Mesodermal cell (in vitro differentiated cells): ENCODE results near the gene JARID2.

Source experiments
- H3K27ac ChIP-seq: 2 replicates; pipeline ENCODE4 v1.7.0; 2013; ENCODE audit warnings: mild to moderate bottlenecking, low read depth, low read length, moderate library complexity; ENCODE audit not compliant: severe bottlenecking
- H3K36me3 ChIP-seq: 2 replicates; pipeline ENCODE4 v1.7.1; 2013; ENCODE audit warnings: mild to moderate bottlenecking, low read length, moderate library complexity; ENCODE audit not compliant: control insufficient read depth, insufficient read depth
- H3K4me1 ChIP-seq: one replicate; pipeline ENCODE4 v1.7.1; 2013; ENCODE audit warnings: mild to moderate bottlenecking, low read length; ENCODE audit not compliant: insufficient read depth, control insufficient read depth, poor library complexity, severe bottlenecking
- H3K4me3 ChIP-seq: 2 replicates; pipeline ENCODE4 v1.7.0; 2013; ENCODE audit warnings: low read length, control low read depth, mild to moderate bottlenecking; ENCODE audit not compliant: insufficient read depth, poor library complexity, severe bottlenecking; ENCODE audit errors: extremely low read depth
- H3K9me3 ChIP-seq: 2 replicates; pipeline ENCODE4 v1.7.1; 2013; ENCODE audit warnings: mild to moderate bottlenecking, low read length, moderate library complexity; ENCODE audit not compliant: control insufficient read depth
- WGBS, 2 experiments: methylation state at CpG; one replicate each; pipeline ENCODE4 v1.1.5; 2013; ENCODE audit warnings: missing lambda C conversion rate in 2 of 2; ENCODE audit not compliant: insufficient coverage in 2 of 2; 5-methylcytosine and 5-hydroxymethylcytosine counted together

Gene JARID2

GRCh38 chr6:15522856-15523529, 277.1 kb downstream of the JARID2 start:
- H3K27ac ChIP-seq, result no peak overlapping the region
- WGBS, 2 experiments, result 96 to 97% methylated on average over 11 of the region's 16 CpGs
- H3K36me3 ChIP-seq, result peaks cover 81% of the 10 kb centered on the region
- H3K4me3 ChIP-seq, result no peak overlapping the region
- no peaks in the 10 kb centered on the region for H3K4me1 ChIP-seq
- H3K9me3 ChIP-seq, result peaks cover 9% of the 10 kb centered on the region

DNA sequence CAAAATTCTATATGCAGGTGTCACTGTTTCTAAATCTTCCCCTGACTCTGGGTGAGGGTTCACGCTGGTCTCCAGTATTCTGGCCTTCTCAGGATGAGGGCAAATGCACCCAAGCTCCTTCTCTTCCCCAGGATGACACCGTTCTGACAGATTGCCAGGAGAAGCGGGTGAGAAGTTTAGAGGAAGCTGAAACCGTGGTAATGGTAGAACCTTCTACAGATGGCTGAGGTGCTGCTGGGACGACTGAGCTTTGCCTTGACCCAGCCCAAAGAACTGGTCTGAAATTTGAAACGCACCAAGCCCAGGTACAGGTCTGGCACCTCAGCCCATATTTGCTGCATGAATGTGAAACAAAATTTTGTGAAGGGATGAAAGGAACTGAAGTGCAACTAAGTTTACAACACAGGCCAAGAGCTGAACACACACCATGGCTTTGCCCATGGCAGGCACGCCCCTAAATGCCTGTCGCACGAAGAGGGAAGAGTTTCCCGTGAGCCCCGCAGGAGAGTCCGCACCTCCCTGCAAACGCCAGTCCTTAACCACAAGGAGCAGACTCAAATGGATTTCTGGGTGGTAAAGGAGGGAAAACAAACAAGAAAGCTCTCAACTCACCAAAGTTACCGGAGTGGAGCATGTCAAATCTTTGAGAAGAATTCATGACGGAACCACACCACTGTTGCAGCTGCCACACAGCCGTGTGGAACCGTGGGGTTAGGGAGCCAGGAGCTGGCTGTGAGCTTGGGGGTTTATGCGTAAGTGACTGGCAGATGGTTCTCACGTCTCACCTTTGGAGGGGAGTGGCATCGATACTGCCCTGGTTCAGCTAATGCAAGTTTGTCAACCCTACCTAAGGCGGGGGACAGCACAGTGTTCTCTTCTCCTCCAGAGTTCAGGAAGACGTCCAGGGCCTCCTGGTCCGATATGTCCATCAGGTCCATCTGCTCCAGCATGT, 278.1 kb downstream of the JARID2 start:
- Histone ChIP-seq H3K27ac (no peak overlapping the region), H3K36me3 (peaks cover 80% of the 10 kb centered on the region), H3K4me1 (no peaks in the 10 kb centered on the region), H3K4me3 (no peak overlapping the region), H3K9me3 (peaks cover 18% of the 10 kb centered on the region)
- 94 to 95% methylated on average over 21 to 22 of the region's 23 CpGs for WGBS, 2 experiments

DNA sequence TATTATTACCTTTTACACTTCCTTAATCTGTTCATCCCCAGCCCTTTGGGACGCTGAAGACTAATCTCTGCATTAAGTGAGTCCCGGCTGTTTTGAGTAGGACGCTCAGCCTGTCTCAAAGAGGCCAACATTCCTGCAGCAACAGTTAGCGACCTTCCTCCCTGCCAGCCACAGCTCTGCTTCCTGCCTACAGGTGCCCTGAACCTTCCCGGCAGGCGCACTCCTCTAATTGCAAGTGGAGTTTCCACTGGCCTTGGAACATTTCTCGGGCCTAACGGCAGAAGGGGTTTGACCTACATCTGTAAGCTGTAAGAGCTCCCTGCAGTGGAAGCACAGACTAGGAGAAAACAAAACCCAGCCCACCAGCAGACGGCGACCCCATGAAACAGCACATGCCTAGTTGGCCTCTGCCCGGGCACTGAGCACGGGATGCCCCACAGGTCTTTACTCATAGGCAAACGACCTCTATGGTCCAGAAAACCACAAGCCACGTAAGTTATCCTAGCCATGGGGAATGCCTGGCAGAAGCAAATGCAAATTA, 279.1 kb downstream of the JARID2 start:
- 93 to 95% methylated on average over 13 to 14 of the region's 14 CpGs for WGBS, 2 experiments
- Histone ChIP-seq H3K27ac (no peak overlapping the region), H3K36me3 (peaks cover 71% of the 10 kb centered on the region)

DNA sequence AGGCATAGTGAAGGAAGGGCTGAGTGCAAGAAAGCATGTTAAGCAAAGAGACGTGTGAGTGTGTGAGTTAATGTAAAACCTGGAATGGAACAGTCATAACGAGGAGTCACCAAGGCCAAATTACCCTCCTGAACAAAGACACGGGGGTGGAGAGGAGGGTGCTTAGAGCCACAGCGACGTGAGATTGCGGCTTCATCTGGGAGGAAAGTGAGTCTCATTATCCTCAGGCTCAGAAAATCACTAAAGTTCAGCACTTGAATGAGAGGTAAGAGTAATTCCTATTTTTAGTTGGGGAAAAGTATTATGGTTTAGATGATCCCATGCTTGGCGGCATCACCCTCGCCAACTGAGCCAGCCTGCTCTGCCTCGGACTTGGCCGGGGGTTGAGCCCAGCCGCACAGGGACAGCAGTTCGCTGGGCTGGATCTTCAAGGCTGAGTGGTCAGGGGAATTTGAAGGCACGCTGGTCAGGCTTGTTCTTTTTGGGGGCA, 280.4 kb downstream of the JARID2 start:
- WGBS, 2 experiments, result 93 to 98% methylated on average over 12 to 13 of the region's 13 CpGs
- Histone ChIP-seq H3K36me3 (peaks cover 67% of the 10 kb centered on the region), H3K27ac (no peak overlapping the region), H3K9me3 (peaks cover 18% of the 10 kb centered on the region), H3K4me1 (no peaks in the 10 kb centered on the region), H3K4me3 (no peak overlapping the region)

More for the DNA sequence above, 279.1 kb downstream of the JARID2 start:
- no peak overlapping the region for H3K4me3 ChIP-seq
- no peaks in the 10 kb centered on the region for H3K4me1 ChIP-seq
- peaks cover 18% of the 10 kb centered on the region for H3K9me3 ChIP-seq

GRCh38 chr6:15527838-15528617, 282.2 kb downstream of the JARID2 start:
- Histone ChIP-seq H3K4me3 (no peak overlapping the region), H3K4me1 (peaks cover 3% of the 10 kb centered on the region), H3K9me3 (peaks cover 18% of the 10 kb centered on the region), H3K27ac (no peak overlapping the region), H3K36me3 (peaks cover 50% of the 10 kb centered on the region)
- WGBS, 2 experiments, result 89 to 95% methylated on average over 8 to 10 of the region's 12 CpGs

GRCh38 chr6:15528870-15529269, 283.0 kb downstream of the JARID2 start:
- Histone ChIP-seq H3K27ac (no peak overlapping the region), H3K4me3 (no peak overlapping the region), H3K9me3 (peaks cover 18% of the 10 kb centered on the region), H3K36me3 (peaks cover 41% of the 10 kb centered on the region), H3K4me1 (peaks cover 6% of the 10 kb centered on the region)
- 97% methylated on average over 8 to 9 of the region's 9 CpGs for WGBS, 2 experiments

DNA sequence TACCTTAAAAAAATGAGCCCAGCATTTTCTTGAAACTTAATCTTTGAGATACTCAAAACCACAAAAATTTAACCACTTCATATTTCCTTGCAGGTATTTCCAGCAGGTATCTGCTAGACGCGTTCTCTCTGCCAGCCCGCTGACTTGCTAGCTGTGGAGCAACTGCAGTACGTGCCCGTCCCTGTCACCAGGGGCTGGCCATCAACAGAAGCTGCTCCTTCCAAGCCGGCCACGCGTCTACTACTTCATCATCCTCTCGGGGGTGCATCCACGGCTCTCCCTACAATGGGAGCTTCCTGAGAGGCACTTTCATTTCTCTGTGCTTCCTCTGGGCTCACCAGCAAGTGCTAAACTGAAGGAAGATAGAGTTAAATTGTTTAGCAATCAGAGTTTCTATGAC, 284.5 kb downstream of the JARID2 start:
- Histone ChIP-seq H3K4me1 (peaks cover 6% of the 10 kb centered on the region), H3K4me3 (no peak overlapping the region), H3K36me3 (peaks cover 27% of the 10 kb centered on the region), H3K9me3 (peaks cover 13% of the 10 kb centered on the region), H3K27ac (no peak overlapping the region)
- WGBS, 2 experiments, result 91 to 96% methylated on average over 5 of the region's 10 CpGs

GRCh38 chr6:15531973-15532372, 286.1 kb downstream of the JARID2 start:
- H3K4me3 ChIP-seq, result no peak overlapping the region
- H3K27ac ChIP-seq, result no peak overlapping the region
- H3K4me1 ChIP-seq, result peaks cover 6% of the 10 kb centered on the region
- H3K9me3 ChIP-seq, result peaks cover 13% of the 10 kb centered on the region
- 90 to 94% methylated on average over 5 to 7 of the region's 7 CpGs for WGBS, 2 experiments
- peaks cover 21% of the 10 kb centered on the region for H3K36me3 ChIP-seq

DNA sequence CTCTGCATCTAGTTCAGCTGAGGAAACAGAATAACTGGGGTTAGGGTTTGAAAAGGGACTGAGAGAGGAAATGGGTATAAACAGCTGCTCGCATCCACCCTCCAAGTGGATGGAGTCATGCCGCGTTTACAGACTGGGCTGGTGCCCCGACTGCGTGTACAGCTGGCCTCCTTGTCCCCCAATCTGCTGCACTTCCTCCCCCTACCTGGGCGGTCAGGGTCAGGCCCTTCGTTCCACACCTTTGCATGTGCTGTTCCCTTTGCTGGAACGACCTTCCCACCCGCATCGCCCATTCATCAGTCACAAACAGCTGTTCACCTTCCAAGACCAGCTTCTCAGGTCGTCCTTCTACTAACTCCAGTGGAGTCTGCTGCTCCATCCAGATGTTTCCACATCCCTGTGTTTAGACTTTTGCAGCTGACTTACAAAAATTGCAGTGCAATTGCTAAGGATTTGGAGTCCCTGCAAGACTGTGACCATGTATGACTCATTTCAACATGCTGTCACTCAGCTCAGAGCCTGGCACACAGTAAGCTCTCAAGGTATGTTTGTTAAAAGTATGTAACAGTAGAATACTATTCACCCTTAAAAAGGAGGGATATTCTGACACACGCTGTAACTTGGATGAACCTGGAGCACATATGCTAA, 287.6 kb downstream of the JARID2 start:
- Histone ChIP-seq H3K4me3 (no peak overlapping the region), H3K36me3 (peaks cover 12% of the 10 kb centered on the region), H3K27ac (no peak overlapping the region), H3K4me1 (peaks cover 7% of the 10 kb centered on the region), H3K9me3 (peaks cover 7% of the 10 kb centered on the region)
- WGBS, 2 experiments, result 83 to 86% methylated on average over 11 to 12 of the region's 12 CpGs

DNA sequence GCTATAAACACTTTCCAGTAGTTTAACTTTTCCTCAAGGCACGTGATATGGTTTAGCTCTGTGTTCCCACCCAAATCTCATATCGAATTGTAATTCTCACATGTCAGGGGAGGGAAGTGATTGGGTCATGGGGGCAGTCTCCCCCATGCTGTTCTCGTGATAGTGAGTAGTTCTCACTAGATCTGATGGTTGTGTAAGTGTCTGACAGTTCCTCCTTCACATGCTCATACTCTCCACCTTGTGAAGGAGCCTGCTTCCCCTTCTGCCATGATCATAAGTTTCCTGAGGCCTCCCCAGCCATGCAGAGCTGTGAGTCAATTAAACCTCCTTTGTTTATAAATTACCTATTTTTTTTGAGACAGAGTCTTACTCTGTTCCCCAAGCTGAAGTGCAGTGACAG, 289.1 kb downstream of the JARID2 start:
- no peak overlapping the region for H3K4me3 ChIP-seq
- peaks cover 10% of the 10 kb centered on the region for H3K4me1 ChIP-seq
- WGBS, 2 experiments, result no CpG with 5 or more reads among the region's 3 CpGs
- peaks cover 9% of the 10 kb centered on the region for H3K36me3 ChIP-seq
- H3K27ac ChIP-seq, result no peak overlapping the region
- peaks cover 4% of the 10 kb centered on the region for H3K9me3 ChIP-seq
